ENCODE results near the gene RUNX2.

GRCh38 chr6:45535933-45536332 lies 207.8 kb downstream of the RUNX2 start:
- TF ChIP-seq, protein P1, sequence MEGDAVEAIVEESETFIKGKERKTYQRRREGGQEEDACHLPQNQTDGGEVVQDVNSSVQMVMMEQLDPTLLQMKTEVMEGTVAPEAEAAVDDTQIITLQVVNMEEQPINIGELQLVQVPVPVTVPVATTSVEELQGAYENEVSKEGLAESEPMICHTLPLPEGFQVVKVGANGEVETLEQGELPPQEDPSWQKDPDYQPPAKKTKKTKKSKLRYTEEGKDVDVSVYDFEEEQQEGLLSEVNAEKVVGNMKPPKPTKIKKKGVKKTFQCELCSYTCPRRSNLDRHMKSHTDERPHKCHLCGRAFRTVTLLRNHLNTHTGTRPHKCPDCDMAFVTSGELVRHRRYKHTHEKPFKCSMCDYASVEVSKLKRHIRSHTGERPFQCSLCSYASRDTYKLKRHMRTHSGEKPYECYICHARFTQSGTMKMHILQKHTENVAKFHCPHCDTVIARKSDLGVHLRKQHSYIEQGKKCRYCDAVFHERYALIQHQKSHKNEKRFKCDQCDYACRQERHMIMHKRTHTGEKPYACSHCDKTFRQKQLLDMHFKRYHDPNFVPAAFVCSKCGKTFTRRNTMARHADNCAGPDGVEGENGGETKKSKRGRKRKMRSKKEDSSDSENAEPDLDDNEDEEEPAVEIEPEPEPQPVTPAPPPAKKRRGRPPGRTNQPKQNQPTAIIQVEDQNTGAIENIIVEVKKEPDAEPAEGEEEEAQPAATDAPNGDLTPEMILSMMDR (conservative IDR thresholded peaks at IDR 0.05; ENCODE audit: low read depth in 2 of 2): no peak
- TF ChIP-seq EZH2phosphoT487 (IDR thresholded peaks at IDR 0.05; ENCODE audit: unreplicated experiment) (no peak), POLR2AphosphoS5 (IDR thresholded peaks at IDR 0.05; ENCODE audit: low read depth) (no peak), EZH2 (IDR thresholded peaks at IDR 0.05; ENCODE audit: low read depth, unreplicated experiment) (no peak)
